ENCODE data around the gene MYL6. TPM values are rescaled to one million over a fixed set of nuclear protein-coding genes. Genes with fewer than 3 reads are reported as not detected.
"Not testable (repeated sequence)": the region's sequence is repeated elsewhere in the genome, so short reads cannot be mapped to it uniquely, and the experiment has no call there.

Gene MYL6
- polyA plus RNA-seq (ENCODE audit: insufficient read length in 4 of 4) = 1,000 to 10,000 TPM; 1,577 to 1,968 (median 1,895) TPM

GRCh38 chr12:56158029-56158925 lies at the start of gene MYL6:
TSS of gene MYL6 (plus strand) at chr12:56158359. CDS start at chr12:56158402, 43 bp downstream.
- peak; percentile 95 to 98 (median 96) for DNase-seq (ENCODE audit: low read depth in 4 of 4, low spot score in 3 of 4)

GRCh38 chr12:56110571-56110970 lies 47.6 kb upstream of the MYL6 start:
- DNase-seq (ENCODE audit: low read depth in 4 of 4, low spot score in 3 of 4) = no peak

GRCh38 chr12:56114084-56114483 lies 44.1 kb upstream of the MYL6 start:
- no peak for DNase-seq (ENCODE audit: low read depth in 4 of 4, low spot score in 3 of 4)

GRCh38 chr12:56115329-56115728 lies 42.8 kb upstream of the MYL6 start:
- DNase-seq (ENCODE audit: low read depth in 4 of 4, low spot score in 3 of 4) = no peak

GRCh38 chr12:56116267-56117081 lies 41.7 kb upstream of the MYL6 start, which contains the start of gene RPL41:
TSS of gene RPL41 (plus strand) at chr12:56116633.
- peak; percentile 96 to 98 (median 96) for DNase-seq (ENCODE audit: low read depth in 4 of 4, low spot score in 3 of 4)

GRCh38 chr12:56117082-56117706 lies 41.0 kb upstream of the MYL6 start:
- DNase-seq (ENCODE audit: low read depth in 4 of 4, low spot score in 3 of 4) = not testable (repeated sequence)

GRCh38 chr12:56117778-56118687 lies 40.1 kb upstream of the MYL6 start, which contains the start of gene ZC3H10:
TSS of gene ZC3H10 (plus strand) at chr12:56118266. CDS start at chr12:56120563, 2,297 bp downstream.
- DNase-seq (ENCODE audit: low read depth in 4 of 4, low spot score in 3 of 4) = peak; percentile 96 to 99 (median 98)

- no peak for DNase-seq (ENCODE audit: low read depth in 4 of 4, low spot score in 3 of 4)
Observed at GRCh38 chr12:56118688-56119357, 39.3 kb upstream of the MYL6 start.

- peak in 2 of 4 donors; percentile 66 to 83 for DNase-seq (ENCODE audit: low read depth in 4 of 4, low spot score in 3 of 4)
Observed at GRCh38 chr12:56119361-56119796, 38.8 kb upstream of the MYL6 start.

GRCh38 chr12:56120158-56120846 lies 37.9 kb upstream of the MYL6 start:
- DNase-seq (ENCODE audit: low read depth in 4 of 4, low spot score in 3 of 4) = no peak

GRCh38 chr12:56121204-56121870 lies 36.8 kb upstream of the MYL6 start:
- DNase-seq (ENCODE audit: low read depth in 4 of 4, low spot score in 3 of 4) = no peak

GRCh38 chr12:56122637-56123036 lies 35.5 kb upstream of the MYL6 start:
- no peak for DNase-seq (ENCODE audit: low read depth in 4 of 4, low spot score in 3 of 4)

GRCh38 chr12:56124133-56124532 lies 34.0 kb upstream of the MYL6 start:
- no peak for DNase-seq (ENCODE audit: low read depth in 4 of 4, low spot score in 3 of 4)

- no peak for DNase-seq (ENCODE audit: low read depth in 4 of 4, low spot score in 3 of 4)
Observed at GRCh38 chr12:56126732-56127239, 31.4 kb upstream of the MYL6 start.

GRCh38 chr12:56127485-56127887 lies 30.7 kb upstream of the MYL6 start:
- DNase-seq (ENCODE audit: low read depth in 4 of 4, low spot score in 3 of 4) = no peak

GRCh38 chr12:56127888-56128669 lies 30.1 kb upstream of the MYL6 start, which contains the start of gene ESYT1:
TSS of gene ESYT1 (plus strand) at chr12:56128267. CDS start at chr12:56128320, 53 bp downstream.
- peak; percentile 98 to 100 (median 100) for DNase-seq (ENCODE audit: low read depth in 4 of 4, low spot score in 3 of 4)
